GM12878 (cell line): ENCODE results near the gene RNPS1. TPM values are rescaled to one million over a fixed set of nuclear protein-coding genes. Genes with fewer than 3 reads are reported as not detected.

Source experiments
- BMI1 ChIP-seq: fragments of 450-650 bp; IDR thresholded peaks from 2 replicates; pipeline ENCODE4 v1.6.1; 2016; ENCODE audit warnings: mild to moderate bottlenecking, moderate library complexity, borderline replicate concordance
- CBFB ChIP-seq: IDR thresholded peaks from 2 replicates; pipeline ENCODE4 v1.6.1; 2016; ENCODE audit warnings: antibody characterized with exemption, low read depth
- EZH2 ChIP-seq: IDR thresholded peaks from 2 replicates; pipeline ENCODE4 v1.6.1; 2012; ENCODE audit warnings: low read depth, mild to moderate bottlenecking, control low read depth, inconsistent platforms, low read length, borderline replicate concordance; ENCODE audit not compliant: control insufficient read depth
- HCFC1 ChIP-seq: fragments of 150-350 bp; IDR thresholded peaks from 2 replicates; pipeline ENCODE4 v1.6.1; 2014; ENCODE audit warnings: low read length
- MXI1 ChIP-seq: fragments of 150-350 bp; IDR thresholded peaks from 2 replicates; pipeline ENCODE4 v1.6.1; 2011; ENCODE audit warnings: low read depth, mild to moderate bottlenecking, inconsistent platforms, low read length, improper control_type of control experiment
- NFYB ChIP-seq: IDR thresholded peaks from 2 replicates; pipeline ENCODE4 v1.6.1; 2011; ENCODE audit warnings: low read depth, mild to moderate bottlenecking, low read length, improper control_type of control experiment, moderate library complexity; ENCODE audit not compliant: insufficient read depth
- NR2C1 ChIP-seq: fragments of 450-650 bp; IDR thresholded peaks from 2 replicates; pipeline ENCODE4 v1.6.1; 2017; ENCODE audit warnings: antibody characterized with exemption, mild to moderate bottlenecking, moderate library complexity
- PAX5 ChIP-seq: IDR thresholded peaks from 2 replicates; pipeline ENCODE4 v1.6.1; 2011; ENCODE audit warnings: low read depth, low read length, borderline replicate concordance
- SIX5 ChIP-seq: IDR thresholded peaks from 2 replicates; pipeline ENCODE4 v1.6.1; 2011; ENCODE audit warnings: mild to moderate bottlenecking, low read depth, low read length, moderate library complexity; ENCODE audit not compliant: severe bottlenecking
- SREBF2 ChIP-seq: IDR thresholded peaks from 2 replicates; pipeline ENCODE4 v1.6.1; 2012; ENCODE audit warnings: mild to moderate bottlenecking, low read length
- ZNF217 ChIP-seq: fragments of 450-650 bp; IDR thresholded peaks from 2 replicates; pipeline ENCODE4 v1.6.1; 2017; ENCODE audit warnings: antibody characterized with exemption, mild to moderate bottlenecking
- ZNF24 ChIP-seq: fragments of 450-650 bp; IDR thresholded peaks from 2 replicates; pipeline ENCODE4 v1.6.1; 2017; ENCODE audit warnings: antibody characterized with exemption, mild to moderate bottlenecking
- ZNF274 ChIP-seq: IDR thresholded peaks from one replicate; pipeline ENCODE4 v1.8.0; 2011; ENCODE audit not compliant: insufficient read length, insufficient read depth
- ZNF384 ChIP-seq: IDR thresholded peaks from 2 replicates; pipeline ENCODE4 v1.6.1; 2012; ENCODE audit warnings: low read depth, mild to moderate bottlenecking, low read length, improper control_type of control experiment, borderline replicate concordance
- ZZZ3 ChIP-seq: IDR thresholded peaks from 2 replicates; pipeline ENCODE4 v1.6.1; 2011; ENCODE audit warnings: low read depth; ENCODE audit not compliant: control insufficient read depth, insufficient read length
- polyA plus RNA-seq, 11 experiments: library from polyadenylated mRNA; depleted of rRNA in 4 of 11; unstranded in 6 of 11; stranded (reverse) in 5 of 11; fragments of >200 nt; fragmentation: Nextera tagmentation in 4 of 11; fragmentation: Illumina TruSeq in 1 of 11; extraction: Ambion mirVana in 4 of 11; extraction: Trizol in 1 of 11; gene quantifications; 1 replicate in 1 of 11; 2 replicates in 10 of 11; pipeline versions ENCODE4 v1.2.1 to v1.2.3, GENCODE V29; 2011 to 2016; ENCODE audit warnings: inconsistent platforms in 2 of 11, missing spikeins in 2 of 11, low read depth in 1 of 11
- total RNA-seq, 4 experiments: library from RNA; depleted of rRNA in 3 of 4; stranded (reverse); fragments of >200 nt in 3 of 4; fragmentation: Illumina TruSeq in 1 of 4; extraction: Trizol in 1 of 4; gene quantifications; 2 replicates each; pipeline versions ENCODE4 v1.2.1 to v1.2.3, GENCODE V29; 2013 to 2021
- TF ChIP-seq, protein P1 (sequence below): fragments of 450-650 bp; IDR thresholded peaks from 2 replicates; pipeline ENCODE4 v1.6.1; 2017; ENCODE audit warnings: mild to moderate bottlenecking
- TF ChIP-seq, protein P2 (sequence below): fragments of 450-650 bp; IDR thresholded peaks from 2 replicates; pipeline ENCODE4 v1.6.1; 2017; ENCODE audit warnings: antibody characterized with exemption, mild to moderate bottlenecking, moderate library complexity
- TF ChIP-seq, protein P3 (sequence below): IDR thresholded peaks from 2 replicates; pipeline ENCODE4 v1.6.1; 2011; ENCODE audit warnings: borderline replicate concordance, low read depth, mild to moderate bottlenecking, moderate library complexity, mixed read lengths, low read length; ENCODE audit not compliant: insufficient read depth; ENCODE audit errors: extremely low read length
- TF ChIP-seq, protein P4 (sequence below): fragments of 450-650 bp; IDR thresholded peaks from 2 replicates; pipeline ENCODE4 v1.6.1; 2018; ENCODE audit warnings: borderline replicate concordance, mild to moderate bottlenecking; ENCODE audit not compliant: partially characterized antibody
- TF ChIP-seq, protein P5 (sequence below): IDR thresholded peaks from 2 replicates; pipeline ENCODE4 v1.6.1; 2011; ENCODE audit warnings: low read depth, low read length, improper control_type of control experiment, borderline replicate concordance

Gene RNPS1
- total and polyA plus RNA-seq, 10 of the 15 experiments (the other 5 are each of a cell fraction or from before 2014, with no cell fraction given): 38.2 to 359 (median 188) TPM

DNA sequence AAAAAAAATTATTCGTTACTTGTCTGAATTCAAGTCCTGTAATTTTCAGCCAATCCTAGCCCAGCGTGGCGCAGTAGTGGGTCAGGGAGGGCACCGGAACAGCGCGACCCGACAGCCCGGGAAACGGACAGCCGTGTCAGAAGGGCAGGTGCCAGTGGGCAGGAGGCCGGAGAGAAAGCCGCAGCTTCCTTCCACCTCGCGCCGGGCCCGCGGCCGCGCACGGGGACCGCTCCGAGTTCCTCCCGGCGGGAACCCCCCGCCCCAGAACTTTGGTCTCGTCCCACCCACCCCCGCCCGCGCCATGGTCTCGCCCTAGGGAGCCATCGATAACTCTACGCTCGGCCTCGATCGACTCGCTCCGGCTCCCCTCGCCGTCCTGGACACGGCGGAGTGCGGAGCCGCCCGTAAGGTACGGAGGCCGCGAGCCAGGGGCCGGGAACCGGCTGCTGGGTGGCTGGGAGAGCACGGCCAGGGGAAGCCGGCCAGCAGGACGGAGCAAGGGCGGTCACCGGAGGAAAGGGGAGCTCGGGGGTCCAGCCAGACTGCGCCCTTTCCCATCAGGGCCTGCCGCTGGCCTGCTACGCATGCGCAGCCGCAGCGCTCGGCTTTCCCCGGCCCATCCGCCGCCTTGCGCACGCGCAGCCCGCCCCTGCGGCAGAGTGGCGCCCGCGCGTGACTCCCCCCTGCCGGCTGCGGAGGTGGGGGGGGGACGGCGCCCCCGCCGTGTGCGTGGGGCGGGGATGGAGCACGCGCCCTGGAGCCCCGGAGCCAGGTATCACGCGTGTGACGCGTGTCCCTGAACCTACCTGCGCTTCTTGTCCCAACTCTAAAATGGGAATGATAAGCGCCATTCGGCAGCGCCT, 62.6 kb downstream of the RNPS1 start, which contains the start of gene MLST8 (continued):
- TF ChIP-seq SREBF2: no peak
- TF ChIP-seq NFYB: peak; percentile 31; the same call in 1 of the 2 replicates
- TF ChIP-seq ZNF274: no peak
- peak; percentile 75 for TF ChIP-seq MXI1
- TF ChIP-seq, protein P1, sequence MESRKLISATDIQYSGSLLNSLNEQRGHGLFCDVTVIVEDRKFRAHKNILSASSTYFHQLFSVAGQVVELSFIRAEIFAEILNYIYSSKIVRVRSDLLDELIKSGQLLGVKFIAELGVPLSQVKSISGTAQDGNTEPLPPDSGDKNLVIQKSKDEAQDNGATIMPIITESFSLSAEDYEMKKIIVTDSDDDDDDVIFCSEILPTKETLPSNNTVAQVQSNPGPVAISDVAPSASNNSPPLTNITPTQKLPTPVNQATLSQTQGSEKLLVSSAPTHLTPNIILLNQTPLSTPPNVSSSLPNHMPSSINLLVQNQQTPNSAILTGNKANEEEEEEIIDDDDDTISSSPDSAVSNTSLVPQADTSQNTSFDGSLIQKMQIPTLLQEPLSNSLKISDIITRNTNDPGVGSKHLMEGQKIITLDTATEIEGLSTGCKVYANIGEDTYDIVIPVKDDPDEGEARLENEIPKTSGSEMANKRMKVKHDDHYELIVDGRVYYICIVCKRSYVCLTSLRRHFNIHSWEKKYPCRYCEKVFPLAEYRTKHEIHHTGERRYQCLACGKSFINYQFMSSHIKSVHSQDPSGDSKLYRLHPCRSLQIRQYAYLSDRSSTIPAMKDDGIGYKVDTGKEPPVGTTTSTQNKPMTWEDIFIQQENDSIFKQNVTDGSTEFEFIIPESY: no peak
- TF ChIP-seq NR2C1: no peak
- no peak for TF ChIP-seq EZH2
- TF ChIP-seq, protein P2, sequence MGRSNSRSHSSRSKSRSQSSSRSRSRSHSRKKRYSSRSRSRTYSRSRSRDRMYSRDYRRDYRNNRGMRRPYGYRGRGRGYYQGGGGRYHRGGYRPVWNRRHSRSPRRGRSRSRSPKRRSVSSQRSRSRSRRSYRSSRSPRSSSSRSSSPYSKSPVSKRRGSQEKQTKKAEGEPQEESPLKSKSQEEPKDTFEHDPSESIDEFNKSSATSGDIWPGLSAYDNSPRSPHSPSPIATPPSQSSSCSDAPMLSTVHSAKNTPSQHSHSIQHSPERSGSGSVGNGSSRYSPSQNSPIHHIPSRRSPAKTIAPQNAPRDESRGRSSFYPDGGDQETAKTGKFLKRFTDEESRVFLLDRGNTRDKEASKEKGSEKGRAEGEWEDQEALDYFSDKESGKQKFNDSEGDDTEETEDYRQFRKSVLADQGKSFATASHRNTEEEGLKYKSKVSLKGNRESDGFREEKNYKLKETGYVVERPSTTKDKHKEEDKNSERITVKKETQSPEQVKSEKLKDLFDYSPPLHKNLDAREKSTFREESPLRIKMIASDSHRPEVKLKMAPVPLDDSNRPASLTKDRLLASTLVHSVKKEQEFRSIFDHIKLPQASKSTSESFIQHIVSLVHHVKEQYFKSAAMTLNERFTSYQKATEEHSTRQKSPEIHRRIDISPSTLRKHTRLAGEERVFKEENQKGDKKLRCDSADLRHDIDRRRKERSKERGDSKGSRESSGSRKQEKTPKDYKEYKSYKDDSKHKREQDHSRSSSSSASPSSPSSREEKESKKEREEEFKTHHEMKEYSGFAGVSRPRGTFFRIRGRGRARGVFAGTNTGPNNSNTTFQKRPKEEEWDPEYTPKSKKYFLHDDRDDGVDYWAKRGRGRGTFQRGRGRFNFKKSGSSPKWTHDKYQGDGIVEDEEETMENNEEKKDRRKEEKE: peak; percentile 87
- peak; percentile 69 for TF ChIP-seq ZNF217
- TF ChIP-seq ZZZ3: no peak
- no peak for TF ChIP-seq ZNF384
- TF ChIP-seq SIX5: peak; percentile 55
- TF ChIP-seq, protein P3, sequence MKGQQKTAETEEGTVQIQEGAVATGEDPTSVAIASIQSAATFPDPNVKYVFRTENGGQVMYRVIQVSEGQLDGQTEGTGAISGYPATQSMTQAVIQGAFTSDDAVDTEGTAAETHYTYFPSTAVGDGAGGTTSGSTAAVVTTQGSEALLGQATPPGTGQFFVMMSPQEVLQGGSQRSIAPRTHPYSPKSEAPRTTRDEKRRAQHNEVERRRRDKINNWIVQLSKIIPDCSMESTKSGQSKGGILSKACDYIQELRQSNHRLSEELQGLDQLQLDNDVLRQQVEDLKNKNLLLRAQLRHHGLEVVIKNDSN: peak; percentile 57
- peak; percentile 80 for TF ChIP-seq HCFC1
- no peak for TF ChIP-seq ZNF24
- TF ChIP-seq CBFB: no peak
- TF ChIP-seq, protein P4, sequence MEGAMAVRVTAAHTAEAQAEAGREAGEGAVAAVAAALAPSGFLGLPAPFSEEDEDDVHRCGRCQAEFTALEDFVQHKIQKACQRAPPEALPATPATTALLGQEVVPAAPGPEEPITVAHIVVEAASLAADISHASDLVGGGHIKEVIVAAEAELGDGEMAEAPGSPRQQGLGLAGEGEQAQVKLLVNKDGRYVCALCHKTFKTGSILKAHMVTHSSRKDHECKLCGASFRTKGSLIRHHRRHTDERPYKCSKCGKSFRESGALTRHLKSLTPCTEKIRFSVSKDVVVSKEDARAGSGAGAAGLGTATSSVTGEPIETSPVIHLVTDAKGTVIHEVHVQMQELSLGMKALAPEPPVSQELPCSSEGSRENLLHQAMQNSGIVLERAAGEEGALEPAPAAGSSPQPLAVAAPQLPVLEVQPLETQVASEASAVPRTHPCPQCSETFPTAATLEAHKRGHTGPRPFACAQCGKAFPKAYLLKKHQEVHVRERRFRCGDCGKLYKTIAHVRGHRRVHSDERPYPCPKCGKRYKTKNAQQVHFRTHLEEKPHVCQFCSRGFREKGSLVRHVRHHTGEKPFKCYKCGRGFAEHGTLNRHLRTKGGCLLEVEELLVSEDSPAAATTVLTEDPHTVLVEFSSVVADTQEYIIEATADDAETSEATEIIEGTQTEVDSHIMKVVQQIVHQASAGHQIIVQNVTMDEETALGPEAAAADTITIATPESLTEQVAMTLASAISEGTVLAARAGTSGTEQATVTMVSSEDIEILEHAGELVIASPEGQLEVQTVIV: no peak
- TF ChIP-seq PAX5: peak; percentile 12; the same call in 1 of the 2 replicates
- no peak for TF ChIP-seq BMI1
- TF ChIP-seq, protein P5, sequence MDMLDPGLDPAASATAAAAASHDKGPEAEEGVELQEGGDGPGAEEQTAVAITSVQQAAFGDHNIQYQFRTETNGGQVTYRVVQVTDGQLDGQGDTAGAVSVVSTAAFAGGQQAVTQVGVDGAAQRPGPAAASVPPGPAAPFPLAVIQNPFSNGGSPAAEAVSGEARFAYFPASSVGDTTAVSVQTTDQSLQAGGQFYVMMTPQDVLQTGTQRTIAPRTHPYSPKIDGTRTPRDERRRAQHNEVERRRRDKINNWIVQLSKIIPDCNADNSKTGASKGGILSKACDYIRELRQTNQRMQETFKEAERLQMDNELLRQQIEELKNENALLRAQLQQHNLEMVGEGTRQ: no peak; the same call in 1 of the 2 replicates
